ENCODE measurements around the gene PAPOLG. TPM values are rescaled to one million over a fixed set of nuclear protein-coding genes. Genes with fewer than 3 reads are reported as not detected.

Gene PAPOLG
- total and polyA plus RNA-seq, 2 of the 4 experiments (the other 2 are of a cell fraction), result 3.5 to 12.4 TPM

- Histone ChIP-seq H3K9me3 (ENCODE audit: control insufficient read depth, insufficient read depth, low read length) (no peaks in the 10 kb centered on the region), H3K36me3 (ENCODE audit: control insufficient read depth, insufficient read depth, low read length) (no peaks in the 10 kb centered on the region), H4K20me1 (ENCODE audit: insufficient read depth, low read length) (no peaks in the 10 kb centered on the region), H3K18ac (ENCODE audit: low read depth, low read length) (no peak overlapping the region), H3K9ac (ENCODE audit: low read depth, low read length) (no peak overlapping the region), H4K8ac (ENCODE audit: low read depth in 2 of 2, low read length in 2 of 2) (no peak overlapping the region), H3K23ac (ENCODE audit: low read depth, low read length) (no peak overlapping the region), H3K4me3 (ENCODE audit: insufficient read depth, low read depth, low read length) (no peak overlapping the region), H3K79me1 (ENCODE audit: low read depth in 1 of 2, low read length in 2 of 2) (no peaks in the 10 kb centered on the region), H3K14ac (replicated peaks; ENCODE audit: low read depth, low read length) (no peak overlapping the region), H3K27me3 (ENCODE audit: control insufficient read depth, insufficient read depth, low read length) (peaks cover 16% of the 10 kb centered on the region), H3K56ac (ENCODE audit: extremely low read depth, insufficient read depth, low read length) (no peak overlapping the region), H2BK20ac (ENCODE audit: low read depth, low read length) (no peak overlapping the region), H2BK5ac (ENCODE audit: low read depth, low read length, poor library complexity, severe bottlenecking) (no peak overlapping the region), H2BK120ac (ENCODE audit: low read depth, low read length) (no peak overlapping the region), H3K27ac (ENCODE audit: insufficient read depth, low read length) (no peak overlapping the region), H2AK9ac (replicated peaks; ENCODE audit: low read depth, low read length, poor library complexity) (no peak overlapping the region), H2AFZ (replicated peaks; ENCODE audit: low read length, poor library complexity) (no peak overlapping the region), H4K5ac (ENCODE audit: low read depth, low read length) (no peak overlapping the region), H2AK5ac (ENCODE audit: low read depth, low read length) (no peak overlapping the region), H3K4me1 (ENCODE audit: control insufficient read depth, insufficient read depth, low read length) (no peaks in the 10 kb centered on the region), H2BK15ac (ENCODE audit: low read depth, low read length) (no peak overlapping the region), H3K4ac (ENCODE audit: low read depth, low read length) (no peak overlapping the region), H3K4me2 (ENCODE audit: low read depth, low read length) (no peak overlapping the region), H4K91ac (ENCODE audit: insufficient read depth, low read depth, low read length) (no peak overlapping the region), H3K9me1 (ENCODE audit: insufficient read depth, low read length) (no peaks in the 10 kb centered on the region)
- BruUV-seq (replicated peaks), result no TSS peak
- ChIA-PET CTCF (no interaction called here), POLR2A (ENCODE audit: unreplicated experiment) (no interaction called here)
- DNase-seq, result no peak
- dilution Hi-C loops (cut with HindIII; ENCODE audit: low sequenced_read_pairs, unreplicated experiment), result no loop called here
- 55% methylated on average over 4 of the region's 9 CpGs; no CpG with 5 or more reads in 1 of the 2 experiments for WGBS, 2 experiments (ENCODE audit: extremely low coverage in 2 of 2, insufficient read length in 1 of 2)
- no peak for ATAC-seq (ENCODE audit: low read depth)
- TF ChIP-seq FOS (IDR thresholded peaks at IDR 0.05; ENCODE audit: low read depth, low read length) (no peak), CTCF (conservative IDR thresholded peaks at IDR 0.05; ENCODE audit: low read depth, low read length) (no peak), CEBPB (IDR thresholded peaks at IDR 0.05; ENCODE audit: low read depth, low read length) (no peak), POLR2A (IDR thresholded peaks at IDR 0.05; ENCODE audit: low read depth, low read length) (no peak), SMC3 (IDR thresholded peaks at IDR 0.05; ENCODE audit: low read depth, low read length) (no peak), BHLHE40 (IDR thresholded peaks at IDR 0.05; ENCODE audit: low read depth, low read length) (no peak), MXI1 (IDR thresholded peaks at IDR 0.05; ENCODE audit: borderline replicate concordance, low read depth, low read length) (no peak), MAFK (IDR thresholded peaks at IDR 0.05; ENCODE audit: low read depth, low read length) (no peak), ELK1 (IDR thresholded peaks at IDR 0.05; ENCODE audit: borderline replicate concordance, low read depth, low read length) (no peak)
- TF ChIP-seq, protein P1, sequence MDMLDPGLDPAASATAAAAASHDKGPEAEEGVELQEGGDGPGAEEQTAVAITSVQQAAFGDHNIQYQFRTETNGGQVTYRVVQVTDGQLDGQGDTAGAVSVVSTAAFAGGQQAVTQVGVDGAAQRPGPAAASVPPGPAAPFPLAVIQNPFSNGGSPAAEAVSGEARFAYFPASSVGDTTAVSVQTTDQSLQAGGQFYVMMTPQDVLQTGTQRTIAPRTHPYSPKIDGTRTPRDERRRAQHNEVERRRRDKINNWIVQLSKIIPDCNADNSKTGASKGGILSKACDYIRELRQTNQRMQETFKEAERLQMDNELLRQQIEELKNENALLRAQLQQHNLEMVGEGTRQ (IDR thresholded peaks at IDR 0.05; ENCODE audit: low read depth, low read length), result no peak
- in situ Hi-C loops (cut with MboI; ENCODE audit: low sequenced_read_pairs), result no loop called here
- intact Hi-C loops (cut with micrococcal nuclease), result no loop called here
These were observed 71.3 kb downstream of the PAPOLG start for GRCh38 chr2:60827369-60827768.
